Esophagus muscularis mucosa (tissue), 4 donors: Measurements from ENCODE around the gene SCAMP2. TPM values are rescaled to one million over a fixed set of nuclear protein-coding genes. Genes with fewer than 3 reads are reported as not detected.

Source experiments
- DNase-seq: peaks from one replicate; pipeline ENCODE4 v3.0.0-alpha.2; 2017; ENCODE audit errors: extremely low spot score
- H3K27ac ChIP-seq, 4 donors: fragments of 200-600 bp; sonication (generic); replicated peaks in 1 of 4; 1 replicate in 3 of 4; 2 replicates in 1 of 4; pipeline ENCODE4 v1.5.1; 2016 to 2019; ENCODE audit warnings: mild to moderate bottlenecking in 1 of 4
- H3K27me3 ChIP-seq, 4 donors: fragments of 200-600 bp; sonication (generic); one replicate each; pipeline versions ENCODE4 v1.5.1 to v1.6.0; 2016 to 2019
- H3K36me3 ChIP-seq, 4 donors: fragments of 200-600 bp; sonication (generic); one replicate each; pipeline ENCODE4 v1.5.1; 2016 to 2019
- H3K4me1 ChIP-seq, 4 donors: fragments of 200-600 bp; sonication (generic); one replicate each; pipeline ENCODE4 v1.5.1; 2016 to 2019
- H3K4me3 ChIP-seq, 4 donors: fragments of 200-600 bp; sonication (generic); 1 replicate in 2 of 4; 2 replicates in 2 of 4; pipeline ENCODE4 v1.5.1; 2016 to 2019; ENCODE audit warnings: mild to moderate bottlenecking in 4 of 4, moderate library complexity in 1 of 4
- H3K9me3 ChIP-seq, 4 donors: fragments of 200-600 bp; sonication (generic); 1 replicate in 3 of 4; 2 replicates in 1 of 4; pipeline ENCODE4 v1.5.1; 2016 to 2019
- EP300 ChIP-seq: sonication (generic); formaldehyde crosslinking; IDR thresholded peaks from one replicate; pipeline ENCODE4 v1.6.1; 2017; ENCODE audit warnings: antibody characterized with exemption
- POLR2A ChIP-seq: fragments of 450-650 bp; IDR thresholded peaks from one replicate; pipeline ENCODE4 v1.6.1; 2017; ENCODE audit warnings: antibody characterized with exemption, moderate library complexity, mild to moderate bottlenecking, low read depth
- POLR2AphosphoS5 ChIP-seq, 2 donors: sonication (generic); formaldehyde crosslinking; IDR thresholded peaks; one replicate each; pipeline ENCODE4 v1.6.1; 2017; ENCODE audit warnings: antibody characterized with exemption in 2 of 2
- WGBS: methylation state at CpG from one replicate; pipeline ENCODE4 v1.1.5; 2018; 5-methylcytosine and 5-hydroxymethylcytosine counted together
- intact Hi-C: fragments of 100-400 bp; cut with DNase I; formaldehyde crosslinking; loops from one replicate; pipeline ENCODE4 v1.15.1; 2023
- total RNA-seq, 4 donors: library from RNA; depleted of rRNA; stranded (reverse); fragments of >200 nt; gene quantifications; one replicate each; pipeline versions ENCODE4 v1.1.0 to v1.2.1, GENCODE V29; 2016
- TF ChIP-seq, protein P1 (sequence below), 3 experiments: fragments of 200-600 bp in 2 of 3; fragments of 450-650 bp in 1 of 3; sonication (generic) in 2 of 3; IDR thresholded peaks; one replicate each; pipeline ENCODE4 v1.5.1; 2017 to 2019; ENCODE audit warnings: antibody characterized with exemption in 3 of 3, mild to moderate bottlenecking in 2 of 3, moderate library complexity in 1 of 3

SCAMP2 gene
- total RNA-seq, 4 donors from 2014 or later: 57.3 to 125 (median 94.9) TPM

DNA sequence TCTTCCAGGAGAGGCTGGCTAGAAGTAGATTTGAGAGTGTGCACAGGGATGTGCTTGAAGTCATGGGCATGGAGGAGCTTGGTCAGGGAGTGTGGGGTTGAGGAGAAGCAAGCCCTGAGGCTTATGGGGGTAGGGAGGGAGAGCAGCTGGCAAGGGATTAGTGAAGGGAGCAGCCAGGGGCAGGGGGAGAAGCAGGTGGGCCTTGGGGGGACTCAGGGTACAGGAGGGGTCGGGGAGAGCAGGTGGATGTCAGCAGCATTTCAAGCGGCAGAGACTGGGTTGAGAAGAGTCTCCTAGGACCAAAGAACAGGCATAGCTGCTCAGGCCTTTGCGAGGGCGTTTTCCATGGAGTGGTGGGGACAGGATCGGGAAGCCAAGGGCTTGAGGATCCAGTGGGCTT lies 63.9 kb downstream of the SCAMP2 start:
- Histone ChIP-seq H3K4me1 (peaks cover 0 to 4% (median 2%) of the 10 kb centered on the region in 4 donors), H3K36me3 (peaks cover 0 to 5% (median under 1%) of the 10 kb centered on the region in 4 donors), H3K4me3 (no peak overlapping the region), H3K9me3 (no peaks in the 10 kb centered on the region), H3K27me3 (peaks cover 0 to 15% (median 0%) of the 10 kb centered on the region in 4 donors), H3K27ac (no peak overlapping the region)
- intact Hi-C loops: loop anchor here (5.0 kb wide), 1 partner anchor 37 kb away; no protein-coding TSS in a partner anchor
- no peak for TF ChIP-seq EP300
- TF ChIP-seq POLR2AphosphoS5 (IDR thresholded peaks at IDR 0.05): no peak
- TF ChIP-seq, protein P1, sequence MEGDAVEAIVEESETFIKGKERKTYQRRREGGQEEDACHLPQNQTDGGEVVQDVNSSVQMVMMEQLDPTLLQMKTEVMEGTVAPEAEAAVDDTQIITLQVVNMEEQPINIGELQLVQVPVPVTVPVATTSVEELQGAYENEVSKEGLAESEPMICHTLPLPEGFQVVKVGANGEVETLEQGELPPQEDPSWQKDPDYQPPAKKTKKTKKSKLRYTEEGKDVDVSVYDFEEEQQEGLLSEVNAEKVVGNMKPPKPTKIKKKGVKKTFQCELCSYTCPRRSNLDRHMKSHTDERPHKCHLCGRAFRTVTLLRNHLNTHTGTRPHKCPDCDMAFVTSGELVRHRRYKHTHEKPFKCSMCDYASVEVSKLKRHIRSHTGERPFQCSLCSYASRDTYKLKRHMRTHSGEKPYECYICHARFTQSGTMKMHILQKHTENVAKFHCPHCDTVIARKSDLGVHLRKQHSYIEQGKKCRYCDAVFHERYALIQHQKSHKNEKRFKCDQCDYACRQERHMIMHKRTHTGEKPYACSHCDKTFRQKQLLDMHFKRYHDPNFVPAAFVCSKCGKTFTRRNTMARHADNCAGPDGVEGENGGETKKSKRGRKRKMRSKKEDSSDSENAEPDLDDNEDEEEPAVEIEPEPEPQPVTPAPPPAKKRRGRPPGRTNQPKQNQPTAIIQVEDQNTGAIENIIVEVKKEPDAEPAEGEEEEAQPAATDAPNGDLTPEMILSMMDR (IDR thresholded peaks at IDR 0.05): no peak
- no peak for TF ChIP-seq POLR2A
- no peak for DNase-seq
- WGBS: 89% methylated on average over 5 of the region's 5 CpGs

DNA sequence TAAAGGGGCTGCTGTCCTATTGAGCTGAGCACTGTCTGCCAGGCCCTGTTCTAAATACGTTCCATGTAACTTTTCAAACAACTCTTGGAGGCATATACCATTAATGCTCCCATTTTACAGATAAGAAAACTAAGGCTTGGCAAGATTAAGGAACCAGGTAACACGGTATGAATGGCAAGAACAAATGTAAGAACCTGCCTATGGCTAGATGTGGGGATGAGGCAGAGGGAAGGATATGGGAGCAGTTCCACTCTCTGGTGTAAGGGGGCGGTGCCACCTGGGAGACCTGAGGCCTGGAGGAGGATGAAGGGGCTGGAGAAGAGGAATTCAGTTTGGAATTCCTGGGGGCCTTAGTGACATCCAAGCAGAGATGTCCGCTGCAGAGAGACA lies 64.3 kb downstream of the SCAMP2 start:
- WGBS: 58% methylated on average over 4 of the region's 4 CpGs
- TF ChIP-seq POLR2A: no peak
- TF ChIP-seq POLR2AphosphoS5 (IDR thresholded peaks at IDR 0.05): no peak
- no peak for TF ChIP-seq EP300
- TF ChIP-seq, protein P1 (IDR thresholded peaks at IDR 0.05): no peak
- peaks cover 0 to 4% (median 0%) of the 10 kb centered on the region in 4 donors for H3K4me1 ChIP-seq
- H3K36me3 ChIP-seq: peaks cover 0 to 9% (median 4%) of the 10 kb centered on the region in 4 donors
- no peaks in the 10 kb centered on the region for H3K9me3 ChIP-seq
- no peak overlapping the region for H3K4me3 ChIP-seq
- DNase-seq: no peak
- H3K27ac ChIP-seq: no peak overlapping the region
- H3K27me3 ChIP-seq: peaks cover 0 to 15% (median 0%) of the 10 kb centered on the region in 4 donors
- intact Hi-C loops: loop anchor here (5.0 kb wide), 1 partner anchor 37 kb away; no protein-coding TSS in a partner anchor

DNA sequence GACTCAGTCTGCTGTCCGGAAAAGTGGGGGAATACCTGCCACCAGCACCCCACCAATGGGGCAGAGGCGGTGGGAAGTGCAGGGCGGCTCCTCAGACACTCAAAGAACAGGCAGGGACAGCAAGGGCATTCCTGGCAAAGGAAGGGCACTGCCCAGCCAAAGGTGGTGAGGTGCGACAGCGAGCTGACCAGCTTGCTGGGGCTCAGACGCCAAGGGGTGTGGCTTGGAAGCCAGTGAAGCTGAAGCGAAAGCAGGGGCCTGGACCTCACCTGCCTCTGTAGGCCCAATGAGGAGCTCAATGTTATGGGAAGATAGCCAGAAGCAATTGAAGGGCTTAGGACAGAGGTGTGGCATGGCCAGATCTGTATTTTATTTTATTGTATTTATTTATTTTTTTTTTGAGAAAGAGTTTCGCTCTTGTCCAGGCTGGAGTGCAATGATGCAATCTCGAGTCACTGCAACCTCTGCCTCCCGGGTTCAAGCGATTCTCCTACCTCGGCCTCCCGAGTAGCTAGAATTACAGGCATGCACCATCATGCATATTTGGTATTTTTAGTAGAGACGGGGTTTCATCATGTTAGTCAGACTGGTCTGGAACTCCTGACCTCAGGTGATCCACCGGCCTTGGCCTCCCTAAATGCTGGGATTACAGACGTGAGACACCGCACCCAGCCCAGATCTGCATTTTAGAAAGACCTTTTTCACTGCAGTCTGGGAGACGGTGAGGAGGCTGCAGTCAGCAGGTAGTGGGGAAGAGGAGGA lies 64.9 kb downstream of the SCAMP2 start:
- intact Hi-C loops: loop anchor here (5.0 kb wide), 1 partner anchor 36 kb away; no protein-coding TSS in a partner anchor
- Histone ChIP-seq H3K4me3 (no peak overlapping the region), H3K36me3 (peaks cover under 1 to 15% (median 10%) of the 10 kb centered on the region in 4 donors), H3K4me1 (peaks cover 0 to 4% (median 0%) of the 10 kb centered on the region in 4 donors), H3K9me3 (no peaks in the 10 kb centered on the region), H3K27ac (no peak overlapping the region), H3K27me3 (peaks cover 0 to 15% (median 0%) of the 10 kb centered on the region in 4 donors)
- TF ChIP-seq, protein P1 (IDR thresholded peaks at IDR 0.05): no peak
- no peak for TF ChIP-seq POLR2A
- no peak for TF ChIP-seq POLR2AphosphoS5 (IDR thresholded peaks at IDR 0.05)
- no peak for TF ChIP-seq EP300
- WGBS: 80% methylated on average over 18 of the region's 18 CpGs
- no peak for DNase-seq

DNA sequence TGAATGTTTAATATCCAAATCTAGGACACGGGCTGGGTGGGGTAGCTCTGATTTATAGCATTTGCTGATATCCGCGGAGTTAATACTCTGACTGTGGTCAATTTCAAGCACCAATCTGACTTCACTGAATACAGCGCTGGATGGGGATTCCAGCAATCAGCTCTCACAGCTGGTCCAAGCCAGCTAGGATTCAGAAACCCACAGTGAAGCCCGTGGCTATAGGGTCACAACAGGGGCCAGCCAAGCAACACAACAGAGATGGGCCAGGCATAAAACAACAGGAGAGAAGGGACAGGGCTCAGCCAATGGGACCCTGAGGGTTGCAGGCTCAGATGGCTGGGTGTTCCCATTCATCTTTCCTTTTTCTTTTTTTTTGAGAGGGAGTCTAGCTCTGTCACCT lies 65.9 kb downstream of the SCAMP2 start:
- Histone ChIP-seq H3K4me3 (no peak overlapping the region), H3K36me3 (peaks cover 10 to 24% (median 19%) of the 10 kb centered on the region in 4 donors), H3K4me1 (no peaks in the 10 kb centered on the region), H3K27me3 (peaks cover 0 to 15% (median 0%) of the 10 kb centered on the region in 4 donors), H3K9me3 (no peaks in the 10 kb centered on the region), H3K27ac (no peak overlapping the region)
- intact Hi-C loops: loop anchor here (5.0 kb wide), 1 partner anchor 35 kb away; no protein-coding TSS in a partner anchor
- WGBS: 54% methylated on average over 5 of the region's 5 CpGs
- TF ChIP-seq POLR2A (no peak), POLR2AphosphoS5 (IDR thresholded peaks at IDR 0.05) (no peak), EP300 (no peak)
- TF ChIP-seq, protein P1 (IDR thresholded peaks at IDR 0.05): no peak
- no peak for DNase-seq
